Adipose tissue (tissue), 3 donors: ENCODE data around the gene IMMP2L. TPM values are rescaled to one million over a fixed set of nuclear protein-coding genes. Genes with fewer than 3 reads are reported as not detected.

Experiments used
- H3K27ac ChIP-seq: one replicate; pipeline ENCODE4 v1.5.1; 2013; ENCODE audit warnings: low read depth, low read length
- WGBS, 3 donors: extraction: QIAGEN DNeasy Blood & Tissue Kit; methylation state at CpG; one replicate each; pipeline ENCODE4 v1.1.7; 2013; 5-methylcytosine and 5-hydroxymethylcytosine counted together
- polyA plus RNA-seq, 3 donors: library from polyadenylated mRNA; stranded (reverse); fragments of 200-250 nt; gene quantifications; one replicate each; pipeline ENCODE4 v1.2.3, GENCODE V29; 2013
- donor health status: healthy with polysubstance abuse.
- donor health status: Bipolar disorder and iron deficiency.
- donor health status: healthy.

The IMMP2L gene
- polyA plus RNA-seq, 3 donors = 9.6 to 18.6 (median 15.0) TPM

- no peak overlapping the region for H3K27ac ChIP-seq
- 50 to 68% (median 60%) methylated on average over 1 of the region's 1 CpG for WGBS, 3 donors
Observed at GRCh38 chr7:110877016-110877415, 685.3 kb downstream of the IMMP2L start.

GRCh38 chr7:110875346-110875745, 686.9 kb downstream of the IMMP2L start:
- 68 to 89% (median 84%) methylated on average over 1 of the region's 1 CpG for WGBS, 3 donors
- H3K27ac ChIP-seq = no peak overlapping the region

GRCh38 chr7:110871856-110872255, 690.4 kb downstream of the IMMP2L start:
- no peak overlapping the region for H3K27ac ChIP-seq

GRCh38 chr7:110870926-110871325, 691.4 kb downstream of the IMMP2L start:
- WGBS, 3 donors = 85 to 94% (median 93%) methylated on average over 6 of the region's 6 CpGs

More at GRCh38 chr7:110871856-110872255, 690.4 kb downstream of the IMMP2L start:
- 93 to 95% (median 94%) methylated on average over 1 of the region's 1 CpG for WGBS, 3 donors

GRCh38 chr7:110868458-110868857, 693.8 kb downstream of the IMMP2L start:
- no peak overlapping the region for H3K27ac ChIP-seq

More at GRCh38 chr7:110870926-110871325, 691.4 kb downstream of the IMMP2L start:
- no peak overlapping the region for H3K27ac ChIP-seq

- WGBS, 3 donors = 91 to 95% (median 94%) methylated on average over 4 of the region's 4 CpGs
Observed at GRCh38 chr7:110867771-110868170, 694.5 kb downstream of the IMMP2L start.

GRCh38 chr7:110863258-110863657, 699.0 kb downstream of the IMMP2L start:
- WGBS, 3 donors = 94 to 98% (median 96%) methylated on average over 2 of the region's 2 CpGs
- no peak overlapping the region for H3K27ac ChIP-seq

More at GRCh38 chr7:110867771-110868170, 694.5 kb downstream of the IMMP2L start:
- no peak overlapping the region for H3K27ac ChIP-seq

- H3K27ac ChIP-seq = no peak overlapping the region
- 64 to 96% (median 75%) methylated on average over 4 of the region's 4 CpGs for WGBS, 3 donors
Observed at GRCh38 chr7:110861163-110861562, 701.1 kb downstream of the IMMP2L start.

GRCh38 chr7:110857106-110857505, 705.2 kb downstream of the IMMP2L start:
- no peak overlapping the region for H3K27ac ChIP-seq

- 74 to 89% (median 88%) methylated on average over 3 of the region's 3 CpGs for WGBS, 3 donors
- H3K27ac ChIP-seq = no peak overlapping the region
Observed at GRCh38 chr7:110856704-110857103, 705.6 kb downstream of the IMMP2L start.

GRCh38 chr7:110854651-110855050, 707.6 kb downstream of the IMMP2L start:
- no peak overlapping the region for H3K27ac ChIP-seq
- WGBS, 3 donors = 86 to 92% (median 86%) methylated on average over 2 of the region's 2 CpGs

- H3K27ac ChIP-seq = no peak overlapping the region
Observed at GRCh38 chr7:110854166-110854565, 708.1 kb downstream of the IMMP2L start.

- WGBS, 3 donors = 80 to 94% (median 86%) methylated on average over 3 of the region's 3 CpGs
- no peak overlapping the region for H3K27ac ChIP-seq
Observed at GRCh38 chr7:110853263-110853662, 709.0 kb downstream of the IMMP2L start.

- H3K27ac ChIP-seq = no peak overlapping the region
- 57 to 70% (median 58%) methylated on average over 4 of the region's 4 CpGs for WGBS, 3 donors
Observed at GRCh38 chr7:110852156-110852940, 709.9 kb downstream of the IMMP2L start.

- no peak overlapping the region for H3K27ac ChIP-seq
- WGBS, 3 donors = 95 to 99% (median 96%) methylated on average over 3 of the region's 3 CpGs
Observed at GRCh38 chr7:110850224-110850623, 712.1 kb downstream of the IMMP2L start.

GRCh38 chr7:110842796-110843195, 719.5 kb downstream of the IMMP2L start:
- 89 to 94% (median 91%) methylated on average over 4 of the region's 4 CpGs for WGBS, 3 donors
- no peak overlapping the region for H3K27ac ChIP-seq

- 57 to 78% (median 58%) methylated on average over 3 of the region's 3 CpGs for WGBS, 3 donors
Observed at GRCh38 chr7:110841840-110842545, 720.3 kb downstream of the IMMP2L start.

GRCh38 chr7:110839866-110840265, 722.4 kb downstream of the IMMP2L start:
- 62 to 69% (median 63%) methylated on average over 5 of the region's 5 CpGs for WGBS, 3 donors
- H3K27ac ChIP-seq = no peak overlapping the region

More at GRCh38 chr7:110841840-110842545, 720.3 kb downstream of the IMMP2L start:
- H3K27ac ChIP-seq = no peak overlapping the region

GRCh38 chr7:110835849-110836248, 726.4 kb downstream of the IMMP2L start:
- no peak overlapping the region for H3K27ac ChIP-seq
- 90 to 96% (median 91%) methylated on average over 1 of the region's 1 CpG for WGBS, 3 donors

- WGBS, 3 donors = 45 to 81% (median 77%) methylated on average over 1 of the region's 1 CpG
Observed at GRCh38 chr7:110835218-110835617, 727.1 kb downstream of the IMMP2L start.

More at GRCh38 chr7:110835218-110835617, 727.1 kb downstream of the IMMP2L start:
- no peak overlapping the region for H3K27ac ChIP-seq
